PC-3 (cell line): ENCODE measurements around the gene ARHGAP18.

Source experiments
- CTCF ChIP-seq: fragments of 300-600 bp; sonication (generic); conservative IDR thresholded peaks from 2 replicates; pipeline ENCODE4 v1.5.1; 2017; ENCODE audit warnings: antibody characterized with exemption, low read depth, mild to moderate bottlenecking, low read length
- EZH2 ChIP-seq: fragments of 300-600 bp; sonication (generic); IDR thresholded peaks from one replicate; pipeline ENCODE4 v1.6.1; 2017; ENCODE audit warnings: antibody characterized with exemption, mild to moderate bottlenecking, low read length; ENCODE audit not compliant: unreplicated experiment

GRCh38 chr6:129719692-129720091 is 9.7 kb upstream of the ARHGAP18 start:
- TF ChIP-seq CTCF (no peak), EZH2 (no peak)
